Right lobe of liver (tissue), 4 donors: ENCODE data around the gene DSE.

Source experiments
- CTCF ChIP-seq, 4 donors: fragments of 200-600 bp in 3 of 4; fragments of 450-650 bp in 1 of 4; IDR thresholded peaks; one replicate each; pipeline versions ENCODE4 v1.5.1 to v1.8.0; 2016 to 2022; ENCODE audit warnings: antibody characterized with exemption in 4 of 4, mild to moderate bottlenecking in 2 of 4
- POLR2A ChIP-seq: fragments of 450-650 bp; IDR thresholded peaks from one replicate; pipeline ENCODE4 v1.6.1; 2017; ENCODE audit warnings: antibody characterized with exemption, mild to moderate bottlenecking
- donor health status: DM: no; HTN: no; CAD: no.
- donor health status: DM: no; HTN: no; CAD: no.
- donor health status: DM: no; HTN: yes; CAD: no.

GRCh38 chr6:116386581-116387299, 16.0 kb downstream of the DSE start:
- TF ChIP-seq CTCF (IDR thresholded peaks at IDR 0.05) (no peak), POLR2A (no peak)
